RWPE1 (cell line): ENCODE measurements around the gene CTDNEP1.

Source experiments
- CTCF ChIA-PET: fragments of 350-600 bp; sonication (Branson Sonifier 250); formaldehyde crosslinking; extraction: SDS; loops from one replicate; lab custom pipeline; 2021; lab: Yijun Ruan, JAX
- POLR2A ChIA-PET: fragments of 400-600 bp; formaldehyde crosslinking; extraction: SDS; loops from one replicate; lab custom pipeline; 2020; ENCODE audit warnings: antibody characterized with exemption; ENCODE audit not compliant: low non-redundant PET; lab: Yijun Ruan, JAX
- DNase-seq: peaks from one replicate; pipeline ENCODE4 v3.0.0; 2012; ENCODE audit warnings: low spot score
- H3K27ac ChIP-seq: fragments of 450-650 bp; 2 replicates; pipeline ENCODE4 v1.5.1; 2017
- CTCF ChIP-seq: fragments of 450-650 bp; conservative IDR thresholded peaks from 2 replicates; pipeline ENCODE4 v1.5.1; 2017; ENCODE audit warnings: low read depth, mild to moderate bottlenecking

CTDNEP1 gene

GRCh38 chr17:7240375-7240774 lies 11.2 kb downstream of the CTDNEP1 start:
- ChIA-PET CTCF (no interaction called here), POLR2A (no interaction called here)
- no peak for TF ChIP-seq CTCF
- DNase-seq = no peak
- H3K27ac ChIP-seq = peak overlapping the region; percentile 90; the same call in 1 of the 2 replicates

- CTCF ChIA-PET = interaction anchor here (0.6 to 1.4 kb wide), 4 partner anchors 12 to 497 kb away, joined by 3 to 9 read pairs (median 4); partner anchors contain the start of genes CTDNEP1 and ELP5
- TF ChIP-seq CTCF = no peak
- H3K27ac ChIP-seq = peak within 1 kb of the TSS; percentile 95
- POLR2A ChIA-PET = interaction anchor here (0.8 to 1.2 kb wide), 2 partner anchors 19 to 193 kb away, joined by 3 to 6 read pairs; partner anchors contain the start of gene ACADVL
- peak; percentile 99 for DNase-seq
Measured at GRCh38 chr17:7239091-7240027, 12.2 kb downstream of the CTDNEP1 start, which contains the start of gene PHF23. Gene PHF23, minus strand, starts transcription at chr17:7239457. Its CDS starts 178 bp downstream, at chr17:7239279.

GRCh38 chr17:7238420-7239090 lies 13.0 kb downstream of the CTDNEP1 start:
- POLR2A ChIA-PET = interaction anchor here (1.2 kb wide), 1 partner anchor 18 kb away, joined by 6 read pairs; the partner anchor contains the start of gene ACADVL
- peak overlapping the region; percentile 95 for H3K27ac ChIP-seq
- no peak for TF ChIP-seq CTCF
- DNase-seq = peak; percentile 60
- CTCF ChIA-PET = interaction anchor here (0.6 to 1.4 kb wide), 5 partner anchors 13 to 351 kb away, joined by 3 to 9 read pairs (median 3); partner anchors contain the start of genes CTDNEP1 and ELP5

- no peak for DNase-seq
- peak overlapping the region; percentile 95 for H3K27ac ChIP-seq
- ChIA-PET POLR2A (interaction anchor here (1.2 kb wide), 1 partner anchor 17 kb away, joined by 6 read pairs; the partner anchor contains the start of gene ACADVL), CTCF (interaction anchor here (0.6 to 1.0 kb wide), 3 partner anchors 16 to 351 kb away, joined by 3 read pairs; no protein-coding TSS in a partner anchor)
- no peak for TF ChIP-seq CTCF
Measured at GRCh38 chr17:7237761-7238419, 13.6 kb downstream of the CTDNEP1 start.

- peak overlapping the region; percentile 95 for H3K27ac ChIP-seq
- TF ChIP-seq CTCF = no peak
- ChIA-PET CTCF (no interaction called here), POLR2A (no interaction called here)
- no peak for DNase-seq
Measured at GRCh38 chr17:7237266-7237760, 14.2 kb downstream of the CTDNEP1 start.
